ENCODE data around the gene DCAF17.
"Not testable (repeated sequence)": the region's sequence is repeated elsewhere in the genome, so short reads cannot be mapped to it uniquely, and the experiment has no call there.

The DCAF17 gene

DNA sequence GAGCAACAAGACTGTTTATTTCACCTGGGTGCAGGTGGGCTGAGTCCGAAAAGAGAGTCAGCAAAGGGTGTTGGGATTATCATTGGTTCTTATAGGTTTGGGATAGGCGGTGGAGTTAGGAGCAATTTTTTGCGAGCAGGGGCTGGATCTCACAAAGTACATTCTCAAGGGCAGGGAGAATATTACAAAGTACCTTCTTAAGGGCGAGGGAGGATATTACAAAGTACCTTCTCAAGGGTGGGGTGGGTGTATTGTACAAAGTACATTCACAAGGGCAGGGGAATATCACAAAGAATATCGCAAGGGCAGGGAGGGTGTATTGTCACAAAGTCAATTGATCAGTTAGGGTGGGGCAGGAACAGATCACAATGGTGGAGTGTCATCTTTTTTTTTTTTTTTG, 63.6 kb downstream of the DCAF17 start:
- not testable (repeated sequence) for H2BK120ac ChIP-seq (ENCODE audit: insufficient read depth, low read length, poor library complexity); H2AK5ac ChIP-seq (ENCODE audit: low read length); H3K18ac ChIP-seq (ENCODE audit: low read length); H3K79me1 ChIP-seq (ENCODE audit: low read length); H3K79me2 ChIP-seq (ENCODE audit: control insufficient read depth, insufficient read depth, low read length, poor library complexity); H3K9ac ChIP-seq (ENCODE audit: low read length); H3K4me2 ChIP-seq (ENCODE audit: low read length); H2BK5ac ChIP-seq (ENCODE audit: low read depth, low read length, poor library complexity); H3K27ac ChIP-seq (ENCODE audit: low read depth, low read length); DNase-seq; H4K8ac ChIP-seq (ENCODE audit: low read depth, low read length); H3K36me3 ChIP-seq (ENCODE audit: control insufficient read depth in 1 of 2, insufficient read depth in 2 of 2, low read length in 2 of 2); H4K91ac ChIP-seq (ENCODE audit: low read depth, low read length); H3K14ac ChIP-seq (ENCODE audit: low read length); H3K4ac ChIP-seq (ENCODE audit: low read depth, low read length); H3K27me3 ChIP-seq (ENCODE audit: insufficient read depth, low read length); H3K4me3 ChIP-seq (ENCODE audit: low read depth, low read length); H3K23ac ChIP-seq (ENCODE audit: low read length); H3K9me3 ChIP-seq (ENCODE audit: insufficient read depth, low read depth, low read length); H4K12ac ChIP-seq (ENCODE audit: low read depth, low read length); H3K4me1 ChIP-seq (ENCODE audit: control insufficient read depth in 1 of 2, insufficient read depth in 2 of 2, low read length in 2 of 2); H2AFZ ChIP-seq (ENCODE audit: insufficient read depth, low read length, poor library complexity); H2BK12ac ChIP-seq (ENCODE audit: low read length)
- WGBS (ENCODE audit: extremely low coverage, insufficient coverage, insufficient read length), result no CpG with 5 or more reads among the region's 5 CpGs

DNA sequence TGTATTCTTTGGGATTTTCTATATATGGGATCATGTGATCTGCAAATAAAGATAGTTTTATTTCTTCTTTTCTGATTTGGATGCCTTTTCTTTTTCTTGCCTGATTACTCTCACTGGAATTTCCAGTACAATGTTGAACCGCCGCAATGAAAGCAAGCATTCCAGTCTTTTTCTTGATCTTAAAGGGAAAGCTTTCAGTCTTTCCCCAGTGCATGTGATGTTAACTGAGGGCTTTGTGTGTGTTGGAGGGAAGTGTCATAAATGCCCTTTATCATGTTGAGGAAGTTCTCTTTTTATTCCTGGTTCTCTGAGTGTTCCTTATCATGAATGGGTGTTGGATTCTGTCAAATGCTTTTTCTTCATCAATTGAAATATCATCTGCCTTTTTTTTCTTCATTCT, 71.3 kb downstream of the DCAF17 start:
- no peaks in the 10 kb centered on the region for H3K4me1 ChIP-seq (ENCODE audit: control insufficient read depth in 1 of 2, insufficient read depth in 2 of 2, low read length in 2 of 2)
- no peak overlapping the region for H2AFZ ChIP-seq (ENCODE audit: insufficient read depth, low read length, poor library complexity)
- H3K27me3 ChIP-seq (ENCODE audit: insufficient read depth, low read length), result no peaks in the 10 kb centered on the region
- H3K79me1 ChIP-seq (ENCODE audit: low read length), result no peaks in the 10 kb centered on the region
- H3K14ac ChIP-seq (ENCODE audit: low read length), result no peak overlapping the region
- no peak for DNase-seq
- no peak overlapping the region for H3K27ac ChIP-seq (ENCODE audit: low read depth, low read length)
- H3K79me2 ChIP-seq (ENCODE audit: control insufficient read depth, insufficient read depth, low read length, poor library complexity), result no peaks in the 10 kb centered on the region
- no peak overlapping the region for H2BK120ac ChIP-seq (ENCODE audit: insufficient read depth, low read length, poor library complexity)
- H2BK5ac ChIP-seq (ENCODE audit: low read depth, low read length, poor library complexity), result no peak overlapping the region
- H3K9me3 ChIP-seq (ENCODE audit: insufficient read depth, low read depth, low read length), result no peaks in the 10 kb centered on the region
- no peak overlapping the region for H2AK5ac ChIP-seq (ENCODE audit: low read length)
- H3K9ac ChIP-seq (ENCODE audit: low read length), result no peak overlapping the region
- no CpG with 5 or more reads among the region's 2 CpGs for WGBS (ENCODE audit: extremely low coverage, insufficient coverage, insufficient read length)
- H3K4ac ChIP-seq (ENCODE audit: low read depth, low read length), result no peak overlapping the region
- H3K36me3 ChIP-seq (ENCODE audit: control insufficient read depth in 1 of 2, insufficient read depth in 2 of 2, low read length in 2 of 2), result no peaks in the 10 kb centered on the region
- no peak overlapping the region for H3K4me2 ChIP-seq (ENCODE audit: low read length)
- no peak overlapping the region for H2BK12ac ChIP-seq (ENCODE audit: low read length)
- no peak overlapping the region for H3K23ac ChIP-seq (ENCODE audit: low read length)
- no peak overlapping the region for H4K8ac ChIP-seq (ENCODE audit: low read depth, low read length)
- no peak overlapping the region for H3K18ac ChIP-seq (ENCODE audit: low read length)
- no peak overlapping the region for H4K12ac ChIP-seq (ENCODE audit: low read depth, low read length)
- H4K91ac ChIP-seq (ENCODE audit: low read depth, low read length), result no peak overlapping the region
- no peak overlapping the region for H3K4me3 ChIP-seq (ENCODE audit: low read depth, low read length)

DNA sequence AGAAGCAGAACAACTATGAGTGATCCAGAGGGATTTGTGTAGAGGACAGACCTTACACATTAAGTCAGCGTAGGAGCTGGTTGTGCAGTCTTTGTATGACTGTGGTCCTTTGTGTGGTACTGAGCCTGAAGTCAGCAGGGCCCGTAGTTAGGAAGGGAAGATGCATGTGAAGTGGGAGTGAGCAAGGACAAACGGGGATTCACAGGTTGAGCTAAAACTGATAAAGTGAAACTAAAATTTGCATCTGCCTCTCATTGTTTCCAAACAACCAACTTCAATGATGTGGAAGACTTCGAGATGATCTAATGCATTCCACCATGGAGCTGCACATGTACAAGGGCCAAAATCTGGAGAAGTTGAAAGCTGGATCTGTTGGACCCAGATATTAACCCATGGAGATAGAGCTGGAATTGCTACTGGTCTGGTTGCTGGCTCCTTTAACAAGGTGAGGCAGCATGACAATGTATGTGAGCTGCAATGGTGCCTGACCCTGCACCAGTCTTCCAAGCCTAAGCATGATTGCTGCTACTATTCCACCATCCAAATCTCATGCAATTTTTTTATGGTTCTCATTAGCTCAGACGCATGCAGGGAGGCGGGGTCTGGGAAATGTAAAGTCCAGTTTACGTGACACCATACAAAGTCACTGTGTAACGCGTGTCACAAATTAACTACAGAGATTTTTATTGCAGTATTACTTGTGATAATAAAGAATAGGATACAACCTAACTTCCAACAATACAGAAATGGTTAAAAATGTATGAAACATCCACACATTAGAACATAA, 76.1 kb downstream of the DCAF17 start:
- Histone ChIP-seq H3K18ac (ENCODE audit: low read length) (no peak overlapping the region), H3K9me3 (ENCODE audit: insufficient read depth, low read depth, low read length) (no peaks in the 10 kb centered on the region), H3K14ac (ENCODE audit: low read length) (no peak overlapping the region), H3K79me2 (ENCODE audit: control insufficient read depth, insufficient read depth, low read length, poor library complexity) (no peaks in the 10 kb centered on the region), H2AK5ac (ENCODE audit: low read length) (no peak overlapping the region), H3K4me1 (ENCODE audit: control insufficient read depth in 1 of 2, insufficient read depth in 2 of 2, low read length in 2 of 2) (no peaks in the 10 kb centered on the region), H4K12ac (ENCODE audit: low read depth, low read length) (no peak overlapping the region), H3K23ac (ENCODE audit: low read length) (no peak overlapping the region), H2BK12ac (ENCODE audit: low read length) (no peak overlapping the region), H3K9ac (ENCODE audit: low read length) (no peak overlapping the region), H2BK120ac (ENCODE audit: insufficient read depth, low read length, poor library complexity) (no peak overlapping the region), H3K4me2 (ENCODE audit: low read length) (no peak overlapping the region), H3K4ac (ENCODE audit: low read depth, low read length) (no peak overlapping the region), H3K79me1 (ENCODE audit: low read length) (no peaks in the 10 kb centered on the region), H4K91ac (ENCODE audit: low read depth, low read length) (no peak overlapping the region), H3K27me3 (ENCODE audit: insufficient read depth, low read length) (no peaks in the 10 kb centered on the region), H3K27ac (ENCODE audit: low read depth, low read length) (no peak overlapping the region), H3K36me3 (ENCODE audit: control insufficient read depth in 1 of 2, insufficient read depth in 2 of 2, low read length in 2 of 2) (no peaks in the 10 kb centered on the region), H3K4me3 (ENCODE audit: low read depth, low read length) (no peak overlapping the region), H4K8ac (ENCODE audit: low read depth, low read length) (no peak overlapping the region), H2AFZ (ENCODE audit: insufficient read depth, low read length, poor library complexity) (no peak overlapping the region), H2BK5ac (ENCODE audit: low read depth, low read length, poor library complexity) (no peak overlapping the region)
- no CpG with 5 or more reads among the region's 9 CpGs for WGBS (ENCODE audit: extremely low coverage, insufficient coverage, insufficient read length)
- no peak for DNase-seq

DNA sequence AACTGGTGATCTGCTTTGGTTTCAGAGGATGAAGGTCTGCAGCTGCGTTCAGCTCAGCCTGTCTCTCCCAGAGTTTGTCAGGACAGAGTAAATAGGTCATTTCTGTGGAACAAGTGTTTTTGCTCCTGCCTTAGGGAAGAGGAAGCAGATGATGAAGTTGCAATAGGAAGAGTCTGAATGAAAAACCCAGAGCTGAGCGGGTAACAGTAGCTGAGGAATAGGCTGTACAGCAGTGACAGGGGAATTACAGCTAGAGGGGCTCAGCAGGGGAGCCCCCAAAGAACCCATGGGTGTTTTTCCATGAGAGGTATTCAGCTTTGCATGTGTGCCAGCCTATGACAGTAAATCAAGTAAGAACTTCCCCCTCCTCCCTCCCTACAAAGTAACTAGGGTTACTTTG, 78.0 kb downstream of the DCAF17 start:
- no peak for DNase-seq
- no CpG with 5 or more reads among the region's 2 CpGs for WGBS (ENCODE audit: extremely low coverage, insufficient coverage, insufficient read length)

More for the DNA sequence above, 78.0 kb downstream of the DCAF17 start:
- Histone ChIP-seq H3K79me1 (ENCODE audit: low read length) (no peaks in the 10 kb centered on the region), H3K9ac (ENCODE audit: low read length) (no peak overlapping the region), H2AFZ (ENCODE audit: insufficient read depth, low read length, poor library complexity) (no peak overlapping the region), H3K14ac (ENCODE audit: low read length) (no peak overlapping the region), H4K8ac (ENCODE audit: low read depth, low read length) (no peak overlapping the region), H3K4me3 (ENCODE audit: low read depth, low read length) (no peak overlapping the region), H3K9me3 (ENCODE audit: insufficient read depth, low read depth, low read length) (peaks cover 4% of the 10 kb centered on the region), H3K27ac (ENCODE audit: low read depth, low read length) (no peak overlapping the region), H3K36me3 (ENCODE audit: control insufficient read depth in 1 of 2, insufficient read depth in 2 of 2, low read length in 2 of 2) (no peaks in the 10 kb centered on the region), H3K79me2 (ENCODE audit: control insufficient read depth, insufficient read depth, low read length, poor library complexity) (no peaks in the 10 kb centered on the region), H3K18ac (ENCODE audit: low read length) (no peak overlapping the region), H4K91ac (ENCODE audit: low read depth, low read length) (no peak overlapping the region), H3K4ac (ENCODE audit: low read depth, low read length) (no peak overlapping the region), H4K12ac (ENCODE audit: low read depth, low read length) (no peak overlapping the region), H2BK5ac (ENCODE audit: low read depth, low read length, poor library complexity) (no peak overlapping the region), H2AK5ac (ENCODE audit: low read length) (no peak overlapping the region), H2BK12ac (ENCODE audit: low read length) (no peak overlapping the region), H3K4me1 (ENCODE audit: control insufficient read depth in 1 of 2, insufficient read depth in 2 of 2, low read length in 2 of 2) (no peaks in the 10 kb centered on the region), H3K23ac (ENCODE audit: low read length) (no peak overlapping the region), H3K4me2 (ENCODE audit: low read length) (no peak overlapping the region), H2BK120ac (ENCODE audit: insufficient read depth, low read length, poor library complexity) (no peak overlapping the region), H3K27me3 (ENCODE audit: insufficient read depth, low read length) (no peaks in the 10 kb centered on the region)

Measured in trophoblast cell (in vitro differentiated cells and primary cell).